Fibroblast of lung (primary cell): Measurements from ENCODE around the gene CTNNA2. TPM values are rescaled to one million over a fixed set of nuclear protein-coding genes. Genes with fewer than 3 reads are reported as not detected.

ENCODE experiments used
- DNase-seq, 2 donors: peaks; one replicate each; pipeline versions ENCODE4 v3.0.0 to v3.0.0-alpha.2; 2010; ENCODE audit warnings: low read depth in 2 of 2
- H2AFZ ChIP-seq: 2 replicates; pipeline ENCODE4 v1.5.1; 2012; ENCODE audit warnings: low read length, control low read depth, inconsistent platforms
- H3K27ac ChIP-seq: 2 replicates; pipeline ENCODE4 v1.5.1; 2011; ENCODE audit warnings: low read length, control low read depth; ENCODE audit not compliant: insufficient read depth
- H3K27me3 ChIP-seq: 2 replicates; pipeline ENCODE4 v1.5.1; 2011; ENCODE audit warnings: mild to moderate bottlenecking, low read length; ENCODE audit not compliant: control insufficient read depth, insufficient read depth
- H3K36me3 ChIP-seq: 2 replicates; pipeline ENCODE4 v1.5.1; 2011; ENCODE audit warnings: low read length; ENCODE audit not compliant: control insufficient read depth, insufficient read depth
- H3K4me1 ChIP-seq: 2 replicates; pipeline ENCODE4 v1.5.1; 2011; ENCODE audit warnings: low read length; ENCODE audit not compliant: control insufficient read depth, insufficient read depth; ENCODE audit errors: extremely low read depth
- H3K4me2 ChIP-seq: 2 replicates; pipeline ENCODE4 v1.5.1; 2011; ENCODE audit warnings: low read length, control low read depth; ENCODE audit not compliant: insufficient read depth; ENCODE audit errors: extremely low read depth
- H3K4me3 ChIP-seq, 4 experiments: fragments of 200-600 bp in 1 of 4; sonication (generic) in 1 of 4; replicated peaks in 1 of 4; 2 replicates each; pipeline ENCODE4 v1.5.1; 2011 to 2016; ENCODE audit warnings: low read length in 4 of 4, low read depth in 3 of 4, mild to moderate bottlenecking in 3 of 4, control low read depth in 2 of 4, inconsistent platforms in 1 of 4, mixed read lengths in 1 of 4; ENCODE audit not compliant: insufficient read depth in 1 of 4; ENCODE audit errors: control extremely low read depth in 1 of 4
- H3K79me2 ChIP-seq: 2 replicates; pipeline ENCODE4 v1.5.1; 2012; ENCODE audit warnings: mild to moderate bottlenecking, low read length, inconsistent platforms; ENCODE audit not compliant: control insufficient read depth, insufficient read depth
- H3K9ac ChIP-seq: 2 replicates; pipeline ENCODE4 v1.5.1; 2011; ENCODE audit warnings: mild to moderate bottlenecking, low read length, control low read depth; ENCODE audit not compliant: insufficient read depth
- H3K9me3 ChIP-seq: 2 replicates; pipeline ENCODE4 v1.5.1; 2012; ENCODE audit warnings: low read depth, low read length; ENCODE audit not compliant: control insufficient read depth, insufficient read depth
- H4K20me1 ChIP-seq: 2 replicates; pipeline ENCODE4 v1.5.1; 2011; ENCODE audit warnings: low read length; ENCODE audit not compliant: control insufficient read depth, insufficient read depth; ENCODE audit errors: extremely low read depth
- CTCF ChIP-seq, 2 donors: IDR thresholded peaks in 1 of 2; conservative IDR thresholded peaks in 1 of 2; 1 replicate in 1 of 2; 2 replicates in 1 of 2; pipeline ENCODE4 v1.5.1; 2011 to 2012; ENCODE audit warnings: low read length in 2 of 2, control low read depth in 1 of 2, inconsistent platforms in 1 of 2, low read depth in 1 of 2, mild to moderate bottlenecking in 1 of 2
- EZH2 ChIP-seq: IDR thresholded peaks from 2 replicates; pipeline ENCODE4 v1.5.1; 2012; ENCODE audit warnings: low read length, control low read depth, mild to moderate bottlenecking; ENCODE audit errors: missing control alignments
- polyA plus RNA-seq, 2 donors: library from polyadenylated mRNA; depleted of rRNA in 1 of 2; stranded (reverse) in 1 of 2; unstranded in 1 of 2; fragments of >200 nt; gene quantifications; 2 replicates each; pipeline ENCODE4 v1.2.1, GENCODE V29; 2011 to 2012; ENCODE audit warnings: missing spikeins in 1 of 2
- total RNA-seq: library from RNA; depleted of rRNA; stranded (reverse); fragments of >200 nt; gene quantifications from 2 replicates; pipeline ENCODE4 v1.2.1, GENCODE V29; 2014

CTNNA2 gene
- total and polyA plus RNA-seq, 2 donors (not counting 1 experiment from before 2014, with no cell fraction given): not detected

GRCh38 chr2:80168801-80169200 is 656.0 kb downstream of the CTNNA2 start:
- H3K4me3 ChIP-seq: no peak overlapping the region
- no peak overlapping the region for H2AFZ ChIP-seq
- no peak overlapping the region for H3K27ac ChIP-seq
- no peak for DNase-seq
- TF ChIP-seq EZH2 (no peak), CTCF (conservative IDR thresholded peaks at IDR 0.05 in 1 of 2, IDR thresholded peaks at IDR 0.05 in 1 of 2; ENCODE audit: low read depth in 1 of 2, low read length in 2 of 2) (no peak)
- no peak overlapping the region for H3K9ac ChIP-seq
- H3K27me3 ChIP-seq: no peaks in the 10 kb centered on the region
- H3K36me3 ChIP-seq: no peaks in the 10 kb centered on the region
- H3K4me1 ChIP-seq: no peaks in the 10 kb centered on the region
- H4K20me1 ChIP-seq: no peaks in the 10 kb centered on the region
- H3K9me3 ChIP-seq: no peaks in the 10 kb centered on the region
- H3K4me2 ChIP-seq: no peak overlapping the region
- no peaks in the 10 kb centered on the region for H3K79me2 ChIP-seq

DNA sequence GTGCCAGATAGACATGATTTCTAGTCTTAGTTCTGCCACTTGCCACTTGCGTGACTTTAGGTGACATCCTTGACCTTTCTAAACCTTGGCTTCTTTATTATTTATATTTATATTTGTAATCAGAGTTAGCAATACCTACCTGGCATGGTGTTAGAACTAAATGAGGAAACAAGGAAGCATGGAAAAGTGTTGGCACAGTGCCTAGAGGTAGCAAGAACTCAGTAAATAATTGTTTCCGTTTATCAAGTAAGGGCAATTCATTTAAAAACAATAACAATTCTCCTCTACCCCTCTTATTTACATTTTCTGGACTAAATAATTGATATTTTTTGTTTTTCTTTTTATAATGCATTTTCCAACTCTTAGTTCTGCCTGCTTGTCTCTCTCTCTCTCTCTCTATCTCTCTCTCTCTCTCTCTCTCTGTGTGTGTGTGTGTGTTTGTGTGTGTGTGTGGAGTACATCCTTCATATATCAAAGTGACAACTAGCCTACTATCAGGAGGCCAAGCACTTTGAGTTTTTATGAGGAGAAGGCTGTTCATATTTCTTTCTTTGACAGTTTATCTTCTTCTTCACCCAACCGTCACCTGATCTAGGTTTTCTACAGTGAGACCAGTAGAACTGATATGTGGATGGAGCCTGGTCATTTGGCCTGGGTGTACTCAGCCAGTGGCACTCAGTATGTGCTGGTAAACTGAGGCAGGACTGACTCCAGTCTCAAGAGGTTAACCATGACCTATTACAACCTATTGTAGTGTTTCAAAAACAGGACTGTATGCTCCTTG is 657.2 kb downstream of the CTNNA2 start:
- no peaks in the 10 kb centered on the region for H3K79me2 ChIP-seq
- H3K27me3 ChIP-seq: no peaks in the 10 kb centered on the region
- H3K36me3 ChIP-seq: no peaks in the 10 kb centered on the region
- DNase-seq: no peak
- H2AFZ ChIP-seq: no peak overlapping the region
- H3K9me3 ChIP-seq: no peaks in the 10 kb centered on the region
- no peak overlapping the region for H3K4me2 ChIP-seq
- H3K27ac ChIP-seq: no peak overlapping the region
- H3K4me1 ChIP-seq: no peaks in the 10 kb centered on the region
- H3K9ac ChIP-seq: no peak overlapping the region
- H3K4me3 ChIP-seq: no peak overlapping the region
- no peaks in the 10 kb centered on the region for H4K20me1 ChIP-seq
- TF ChIP-seq CTCF (conservative IDR thresholded peaks at IDR 0.05 in 1 of 2, IDR thresholded peaks at IDR 0.05 in 1 of 2; ENCODE audit: low read depth in 1 of 2, low read length in 2 of 2) (no peak), EZH2 (no peak)

DNA sequence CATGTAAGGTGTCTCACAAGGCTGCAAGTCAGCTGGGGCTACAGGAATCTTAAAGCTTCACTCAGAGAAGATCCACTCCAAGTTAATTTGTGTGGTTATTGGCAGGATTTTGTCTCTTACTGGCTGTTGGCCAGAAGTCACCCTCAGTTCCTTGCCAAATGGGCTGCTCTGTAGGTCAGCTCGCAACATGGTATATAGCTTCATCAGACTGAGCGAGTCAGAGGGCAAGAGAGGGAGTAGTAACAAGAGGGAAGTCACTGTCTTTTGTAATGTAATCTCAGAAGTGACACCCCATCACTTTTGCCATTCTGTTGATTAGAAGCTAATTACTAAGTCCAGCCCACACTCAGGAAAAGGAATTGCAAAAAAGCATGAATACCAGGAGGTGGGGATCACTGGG is 672.2 kb downstream of the CTNNA2 start:
- H3K4me1 ChIP-seq: no peaks in the 10 kb centered on the region
- TF ChIP-seq CTCF (conservative IDR thresholded peaks at IDR 0.05 in 1 of 2, IDR thresholded peaks at IDR 0.05 in 1 of 2; ENCODE audit: low read depth in 1 of 2, low read length in 2 of 2): no peak
- no peak for TF ChIP-seq EZH2

More for the DNA sequence above, 672.2 kb downstream of the CTNNA2 start:
- Histone ChIP-seq H3K9ac (no peak overlapping the region), H3K27ac (no peak overlapping the region), H4K20me1 (no peaks in the 10 kb centered on the region), H3K79me2 (no peaks in the 10 kb centered on the region), H3K36me3 (no peaks in the 10 kb centered on the region), H3K27me3 (no peaks in the 10 kb centered on the region), H3K4me2 (no peak overlapping the region), H3K4me3 (no peak overlapping the region), H3K9me3 (no peaks in the 10 kb centered on the region), H2AFZ (no peak overlapping the region)
- no peak for DNase-seq
